ENCODE measurements around the gene TMEM258.

TMEM258 gene

GRCh38 chr11:61792310-61793082 lies at the start of gene TMEM258, which contains the start of gene FEN1:
TMEM258 (minus strand) TSS chr11:61792599; CDS start chr11:61792558, 41 bp downstream.
FEN1 (plus strand) TSS chr11:61792911; CDS start chr11:61795362, 2,451 bp downstream.
- peak within 1 kb of the TSS; percentile 87 to 93 for H3K4me3 ChIP-seq (replicated peaks in 1 of 2; ENCODE audit: low read depth in 2 of 2, low read length in 2 of 2)
- no peak for TF ChIP-seq CTCF (IDR thresholded peaks at IDR 0.05; ENCODE audit: low read depth, low read length)
- peak; percentile 96 to 97 for DNase-seq (ENCODE audit: low read depth in 2 of 2)

- DNase-seq (ENCODE audit: low read depth in 2 of 2), result no peak
- no peak overlapping the region for H3K4me3 ChIP-seq (replicated peaks in 1 of 2; ENCODE audit: low read depth in 2 of 2, low read length in 2 of 2)
- TF ChIP-seq CTCF (IDR thresholded peaks at IDR 0.05; ENCODE audit: low read depth, low read length), result no peak
Observed at GRCh38 chr11:61841636-61842527, 49.5 kb upstream of the TMEM258 start.

- no peak for DNase-seq (ENCODE audit: low read depth in 2 of 2)
- no peak overlapping the region for H3K4me3 ChIP-seq (replicated peaks in 1 of 2; ENCODE audit: low read depth in 2 of 2, low read length in 2 of 2)
- no peak for TF ChIP-seq CTCF (IDR thresholded peaks at IDR 0.05; ENCODE audit: low read depth, low read length)
Observed at GRCh38 chr11:61840371-61840770, 48.0 kb upstream of the TMEM258 start.

- no peak for TF ChIP-seq CTCF (IDR thresholded peaks at IDR 0.05; ENCODE audit: low read depth, low read length)
- no peak for DNase-seq (ENCODE audit: low read depth in 2 of 2)
- no peak overlapping the region for H3K4me3 ChIP-seq (replicated peaks in 1 of 2; ENCODE audit: low read depth in 2 of 2, low read length in 2 of 2)
Observed at GRCh38 chr11:61839742-61840141, 47.3 kb upstream of the TMEM258 start.

- no peak for TF ChIP-seq CTCF (IDR thresholded peaks at IDR 0.05; ENCODE audit: low read depth, low read length)
- no peak overlapping the region for H3K4me3 ChIP-seq (replicated peaks in 1 of 2; ENCODE audit: low read depth in 2 of 2, low read length in 2 of 2)
- no peak for DNase-seq (ENCODE audit: low read depth in 2 of 2)
Observed at GRCh38 chr11:61838921-61839320, 46.5 kb upstream of the TMEM258 start.

GRCh38 chr11:61838501-61838900 lies 46.1 kb upstream of the TMEM258 start:
- H3K4me3 ChIP-seq (replicated peaks in 1 of 2; ENCODE audit: low read depth in 2 of 2, low read length in 2 of 2), result no peak overlapping the region
- TF ChIP-seq CTCF (IDR thresholded peaks at IDR 0.05; ENCODE audit: low read depth, low read length), result no peak
- DNase-seq (ENCODE audit: low read depth in 2 of 2), result no peak

Data from cardiac fibroblast (primary cell).